ENCODE measurements around the gene ANKRD17.

GRCh38 chr4:73281396-73281795 is 22.8 kb upstream of the ANKRD17 start:
- TF ChIP-seq POLR2A (IDR thresholded peaks at IDR 0.05) (no peak), EP300 (IDR thresholded peaks at IDR 0.05) (no peak), POLR2AphosphoS5 (IDR thresholded peaks at IDR 0.05) (no peak)
- TF ChIP-seq, protein P1, sequence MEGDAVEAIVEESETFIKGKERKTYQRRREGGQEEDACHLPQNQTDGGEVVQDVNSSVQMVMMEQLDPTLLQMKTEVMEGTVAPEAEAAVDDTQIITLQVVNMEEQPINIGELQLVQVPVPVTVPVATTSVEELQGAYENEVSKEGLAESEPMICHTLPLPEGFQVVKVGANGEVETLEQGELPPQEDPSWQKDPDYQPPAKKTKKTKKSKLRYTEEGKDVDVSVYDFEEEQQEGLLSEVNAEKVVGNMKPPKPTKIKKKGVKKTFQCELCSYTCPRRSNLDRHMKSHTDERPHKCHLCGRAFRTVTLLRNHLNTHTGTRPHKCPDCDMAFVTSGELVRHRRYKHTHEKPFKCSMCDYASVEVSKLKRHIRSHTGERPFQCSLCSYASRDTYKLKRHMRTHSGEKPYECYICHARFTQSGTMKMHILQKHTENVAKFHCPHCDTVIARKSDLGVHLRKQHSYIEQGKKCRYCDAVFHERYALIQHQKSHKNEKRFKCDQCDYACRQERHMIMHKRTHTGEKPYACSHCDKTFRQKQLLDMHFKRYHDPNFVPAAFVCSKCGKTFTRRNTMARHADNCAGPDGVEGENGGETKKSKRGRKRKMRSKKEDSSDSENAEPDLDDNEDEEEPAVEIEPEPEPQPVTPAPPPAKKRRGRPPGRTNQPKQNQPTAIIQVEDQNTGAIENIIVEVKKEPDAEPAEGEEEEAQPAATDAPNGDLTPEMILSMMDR (IDR thresholded peaks at IDR 0.05): no peak

All from sigmoid colon (tissue), 4 donors.